ENCODE results near the gene CDK10.
"Not testable (repeated sequence)": the region's sequence is repeated elsewhere in the genome, so short reads cannot be mapped to it uniquely, and the experiment has no call there.

The CDK10 gene

GRCh38 chr16:89667000-89667399 is 19.5 kb upstream of the CDK10 start:
- not testable (repeated sequence) for DNase-seq (ENCODE audit: extremely low read depth in 1 of 2, low read depth in 1 of 2)

- no peak for DNase-seq (ENCODE audit: extremely low read depth in 1 of 2, low read depth in 1 of 2)
Observed at GRCh38 chr16:89667633-89668032, 18.9 kb upstream of the CDK10 start.

- no peak for DNase-seq (ENCODE audit: extremely low read depth in 1 of 2, low read depth in 1 of 2)
Observed at GRCh38 chr16:89668790-89669158, 17.7 kb upstream of the CDK10 start.

- no peak for DNase-seq (ENCODE audit: extremely low read depth in 1 of 2, low read depth in 1 of 2)
Observed at GRCh38 chr16:89669755-89670154, 16.7 kb upstream of the CDK10 start.

GRCh38 chr16:89670496-89671431 is 15.7 kb upstream of the CDK10 start:
- no peak for DNase-seq (ENCODE audit: extremely low read depth in 1 of 2, low read depth in 1 of 2)

- DNase-seq (ENCODE audit: extremely low read depth in 1 of 2, low read depth in 1 of 2), result not testable (repeated sequence)
Observed at GRCh38 chr16:89671565-89671964, 14.9 kb upstream of the CDK10 start.

GRCh38 chr16:89672177-89672941 is 14.1 kb upstream of the CDK10 start:
- no peak for DNase-seq (ENCODE audit: extremely low read depth in 1 of 2, low read depth in 1 of 2)

- DNase-seq (ENCODE audit: extremely low read depth in 1 of 2, low read depth in 1 of 2), result no peak
Observed at GRCh38 chr16:89678258-89678657, 8.2 kb upstream of the CDK10 start.

GRCh38 chr16:89685916-89686315 is 573 bp upstream of the CDK10 start:
- DNase-seq (ENCODE audit: extremely low read depth in 1 of 2, low read depth in 1 of 2), result no peak

- DNase-seq (ENCODE audit: extremely low read depth in 1 of 2, low read depth in 1 of 2), result no peak
Observed at GRCh38 chr16:89687092-89687940, 827 bp downstream of the CDK10 start.

GRCh38 chr16:89688395-89688794 is 1.9 kb downstream of the CDK10 start:
- DNase-seq (ENCODE audit: extremely low read depth in 1 of 2, low read depth in 1 of 2), result no peak

- DNase-seq (ENCODE audit: extremely low read depth in 1 of 2, low read depth in 1 of 2), result no peak
Observed at GRCh38 chr16:89689142-89689541, 2.7 kb downstream of the CDK10 start.

- DNase-seq (ENCODE audit: extremely low read depth in 1 of 2, low read depth in 1 of 2), result not testable (repeated sequence)
Observed at GRCh38 chr16:89689621-89690020, 3.1 kb downstream of the CDK10 start.

GRCh38 chr16:89690392-89690901 is 4.0 kb downstream of the CDK10 start:
- DNase-seq (ENCODE audit: extremely low read depth in 1 of 2, low read depth in 1 of 2), result no peak

- no peak for DNase-seq (ENCODE audit: extremely low read depth in 1 of 2, low read depth in 1 of 2)
Observed at GRCh38 chr16:89691231-89691985, 4.9 kb downstream of the CDK10 start.

- DNase-seq (ENCODE audit: extremely low read depth in 1 of 2, low read depth in 1 of 2), result no peak
Observed at GRCh38 chr16:89691986-89692569, 5.6 kb downstream of the CDK10 start.

- no peak for DNase-seq (ENCODE audit: extremely low read depth in 1 of 2, low read depth in 1 of 2)
Observed at GRCh38 chr16:89693289-89693731, 6.8 kb downstream of the CDK10 start.

- no peak for DNase-seq (ENCODE audit: extremely low read depth in 1 of 2, low read depth in 1 of 2)
Observed at GRCh38 chr16:89693931-89694783, 7.7 kb downstream of the CDK10 start.

- not testable (repeated sequence) for DNase-seq (ENCODE audit: extremely low read depth in 1 of 2, low read depth in 1 of 2)
Observed at GRCh38 chr16:89694784-89695085, 8.2 kb downstream of the CDK10 start.

Measured in stimulated activated CD8-positive, alpha-beta memory T cell treated with anti-CD3 and anti-CD28 coated beads, Interleukin-7, amount 100 ng/mL, for 48 hours (primary cell).